C1 segment of cervical spinal cord (tissue), 14 donors: Measurements from ENCODE around the gene LRFN4.
"Not testable (repeated sequence)": the region's sequence is repeated elsewhere in the genome, so short reads cannot be mapped to it uniquely, and the experiment has no call there.

Source experiments
- DNase-seq, 14 donors: peaks; one replicate each; lab custom pipeline; 2025; lab: John Stamatoyannopoulos, UW

LRFN4 gene

DNA sequence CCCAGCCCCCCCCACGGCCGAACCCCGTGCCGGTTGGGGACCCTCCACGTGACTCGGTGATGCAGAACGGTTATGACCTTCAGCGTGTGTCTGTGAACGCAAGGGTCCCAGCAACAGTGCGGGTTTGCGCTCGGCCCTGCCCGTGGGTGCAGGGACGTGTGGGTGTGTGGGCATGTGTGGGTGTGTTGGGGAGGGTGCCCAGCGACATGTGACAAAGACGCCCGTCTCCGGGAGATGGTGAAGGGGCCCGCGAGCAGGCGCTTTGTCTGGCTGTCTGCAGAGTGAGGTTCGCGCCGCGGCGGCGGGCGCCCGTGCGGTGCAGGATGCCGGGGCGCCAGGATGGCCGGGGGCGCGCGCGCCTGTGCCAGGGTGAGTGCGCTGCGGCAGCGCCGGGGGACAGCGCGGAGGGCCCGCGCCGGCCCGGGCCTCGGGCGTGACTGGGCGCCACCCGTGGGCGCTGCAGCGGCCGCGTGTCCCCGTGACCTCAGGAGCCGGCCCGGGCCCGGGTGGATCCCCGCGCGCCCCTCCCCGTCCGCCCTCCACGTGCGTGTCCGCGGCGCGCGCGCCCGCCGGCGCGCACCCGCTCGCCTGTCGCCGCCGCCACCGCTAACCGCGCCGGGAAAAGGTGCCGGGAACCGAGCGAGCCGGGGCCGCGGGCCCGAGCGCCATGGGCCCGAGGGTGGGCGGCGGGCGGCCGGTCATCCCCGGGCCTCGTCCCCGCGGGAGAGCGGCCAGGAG is at the start of gene LRFN4:
LRFN4 (plus strand) TSS at position 569 of the 738 bp plus-strand sequence. CDS start 681 bp downstream, outside the sequence.
- DNase-seq = peak in 9 of 14 donors; percentile 50 to 94 (median 75)

DNA sequence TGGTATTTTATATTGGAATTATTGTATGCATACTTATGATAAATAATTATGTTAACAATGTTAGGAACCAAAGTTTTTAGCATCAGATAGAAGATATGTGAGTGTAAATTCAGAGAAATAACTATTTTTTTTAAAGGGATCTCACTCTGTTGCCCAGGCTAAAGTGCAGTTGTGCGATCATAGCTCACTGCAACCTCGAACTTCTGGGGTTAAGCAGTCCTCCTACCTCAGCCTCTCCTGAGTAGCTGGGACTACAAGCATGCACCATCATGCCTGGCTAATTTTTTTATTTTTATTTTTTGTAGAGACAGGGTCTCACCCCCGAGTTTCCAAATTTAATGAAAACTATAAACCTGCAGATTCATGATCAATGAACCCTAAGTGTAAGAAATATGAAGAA is 47.3 kb upstream of the LRFN4 start:
- no peak for DNase-seq

DNA sequence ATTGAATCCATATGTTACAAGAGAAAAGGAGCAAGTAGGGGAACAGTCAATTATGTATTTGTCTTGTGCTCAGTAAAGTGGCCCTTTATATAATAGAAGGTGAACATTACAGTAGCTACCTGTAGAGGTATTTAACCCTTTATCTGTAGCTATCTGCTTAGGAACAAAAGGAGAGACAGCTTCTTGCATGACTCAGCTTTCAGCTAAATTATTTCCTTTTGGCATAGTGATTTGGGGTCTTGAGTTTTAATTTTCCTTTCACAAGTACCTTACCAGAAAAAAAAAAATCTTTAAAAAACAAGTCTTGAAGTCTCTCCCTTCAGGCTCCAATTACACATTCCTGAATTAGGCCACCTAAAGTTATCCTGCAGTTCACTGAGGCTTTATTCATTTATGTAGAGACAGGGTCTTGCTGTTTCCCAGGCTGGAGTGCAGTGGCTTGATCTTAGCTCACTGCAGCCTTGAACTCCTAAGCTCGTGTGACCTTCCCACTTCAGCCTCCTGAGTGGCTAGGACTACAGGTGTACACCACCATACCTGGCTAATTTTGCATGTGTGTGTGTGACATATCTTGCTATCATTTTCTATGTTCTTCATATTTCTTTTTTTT is 46.2 kb upstream of the LRFN4 start:
- DNase-seq = no peak

DNA sequence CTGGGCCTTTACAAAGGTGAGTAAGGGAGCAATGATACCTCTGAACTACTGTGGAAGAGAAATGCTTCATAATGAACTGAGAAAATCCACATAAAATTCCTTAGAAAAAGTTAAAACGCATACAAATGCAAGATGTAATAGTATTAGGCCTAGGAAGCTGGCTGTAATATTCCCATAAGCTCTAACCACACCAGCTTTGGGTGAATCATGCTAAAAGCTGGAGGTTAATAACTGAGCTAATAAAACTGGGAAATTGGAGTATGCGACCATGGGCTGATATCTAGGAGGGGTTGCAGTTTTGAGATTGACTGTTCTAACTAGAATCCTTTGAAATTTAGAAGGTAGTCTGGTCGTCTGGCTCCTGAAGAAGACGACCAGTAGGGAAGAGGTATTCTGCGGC is 42.2 kb upstream of the LRFN4 start:
- no peak for DNase-seq

DNA sequence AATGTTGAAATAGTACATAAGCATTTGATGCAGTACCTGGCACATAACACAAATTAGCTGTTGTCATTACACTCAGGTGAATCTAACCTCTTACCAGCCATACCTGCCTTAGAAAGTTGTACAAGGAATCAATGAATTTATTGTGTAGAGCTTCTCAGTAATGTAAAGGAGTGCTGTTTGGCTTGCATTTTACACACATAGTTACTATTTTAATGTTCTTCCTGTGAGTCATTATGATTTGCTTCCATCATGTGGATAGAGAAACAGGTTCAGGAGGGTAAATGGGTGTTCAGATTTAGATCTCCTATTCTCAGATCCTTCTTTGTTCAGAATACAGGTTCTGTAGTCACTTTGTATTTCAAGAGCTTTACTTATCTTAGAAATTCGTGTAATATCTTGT is 41.2 kb upstream of the LRFN4 start:
- no peak for DNase-seq

DNA sequence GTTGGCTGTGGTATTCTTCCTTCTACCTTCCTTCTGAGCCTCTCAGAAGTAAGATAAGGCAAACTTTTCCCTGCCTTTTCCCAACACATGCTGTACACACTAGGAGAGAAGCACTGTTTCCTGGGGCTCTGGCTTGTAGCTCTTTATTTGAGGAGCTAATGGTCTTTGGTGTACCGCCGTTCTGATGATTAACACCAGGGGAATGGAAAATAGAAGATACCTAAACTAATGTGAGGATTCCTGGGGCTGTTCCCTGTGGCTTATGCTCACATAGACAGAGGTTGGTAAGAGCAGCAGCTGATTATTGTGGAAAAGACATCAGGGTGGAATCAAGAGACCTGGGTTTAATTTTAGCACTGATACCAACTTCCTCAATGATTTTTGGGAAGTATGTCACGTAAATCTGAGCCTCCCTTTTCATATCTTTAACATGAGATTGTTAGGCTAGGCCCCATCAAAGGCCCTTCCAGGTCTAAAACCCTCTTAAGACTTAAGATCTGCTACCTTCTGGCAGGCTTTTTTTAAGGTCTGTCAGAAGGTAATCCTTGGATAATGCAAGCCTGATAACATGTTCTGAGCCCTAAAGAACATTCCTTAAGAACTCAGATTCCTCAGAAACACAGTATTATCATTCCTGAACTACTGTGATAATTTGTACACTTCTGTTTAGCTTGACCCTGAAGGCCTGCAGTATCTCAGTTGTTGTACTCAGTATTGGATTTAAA is 38.5 kb upstream of the LRFN4 start:
- DNase-seq = no peak

DNA sequence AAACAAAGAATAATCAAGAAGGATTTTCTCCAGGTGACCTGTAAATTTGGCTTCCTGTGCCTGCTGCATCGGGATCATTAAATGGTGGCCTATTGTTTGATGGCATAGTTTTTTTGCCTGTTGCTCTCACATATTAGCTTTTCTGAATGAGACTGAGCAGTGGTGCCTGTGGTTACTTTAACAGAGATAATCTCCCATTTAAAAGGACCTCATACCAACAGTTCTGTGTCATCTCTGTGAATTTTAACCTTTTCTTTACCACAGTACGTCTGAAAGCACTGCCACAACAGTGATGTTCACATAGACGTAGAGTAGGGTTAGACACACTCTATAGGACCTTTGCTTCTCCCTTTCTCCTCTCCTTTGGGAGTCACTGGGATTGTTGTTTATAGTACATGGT is 36.5 kb upstream of the LRFN4 start:
- DNase-seq = no peak

DNA sequence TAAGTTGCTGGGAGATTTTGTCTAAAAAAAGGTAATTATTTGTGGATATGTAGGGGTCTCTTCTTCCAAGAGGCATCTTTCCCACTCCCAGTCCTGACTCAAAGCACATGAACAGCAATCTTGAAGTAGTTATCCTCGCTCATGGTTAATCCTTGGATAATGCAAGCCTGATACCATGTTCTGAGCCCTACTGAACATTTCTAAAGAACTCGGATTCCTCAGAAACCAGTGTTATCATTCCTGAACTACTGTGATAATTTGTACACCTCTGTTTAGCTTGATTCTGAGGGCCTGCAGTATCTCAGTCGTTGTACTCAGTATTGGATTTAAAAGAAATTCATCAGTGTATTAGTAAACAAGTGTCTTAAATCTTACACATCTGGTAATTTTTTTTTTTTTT is 36.0 kb upstream of the LRFN4 start:
- no peak for DNase-seq

DNA sequence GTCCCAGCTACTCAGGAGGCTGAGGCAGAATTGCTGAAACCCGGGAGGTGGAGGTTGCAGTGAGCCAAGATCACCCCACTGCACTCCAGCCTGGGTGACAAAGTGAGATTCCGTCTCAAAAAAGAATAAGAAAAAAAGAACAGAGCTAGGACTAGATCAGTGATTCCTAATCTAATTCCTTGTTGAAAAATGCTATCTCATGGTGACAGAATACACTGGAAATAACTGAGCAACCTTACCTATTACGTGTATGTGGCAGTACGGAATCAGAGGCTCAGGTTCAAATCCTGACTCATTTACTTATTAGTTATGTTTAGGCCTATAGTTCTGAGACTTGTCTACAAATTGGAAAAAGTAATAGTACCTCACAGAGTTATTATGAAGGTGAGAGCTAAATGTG is 33.2 kb upstream of the LRFN4 start:
- DNase-seq = no peak

DNA sequence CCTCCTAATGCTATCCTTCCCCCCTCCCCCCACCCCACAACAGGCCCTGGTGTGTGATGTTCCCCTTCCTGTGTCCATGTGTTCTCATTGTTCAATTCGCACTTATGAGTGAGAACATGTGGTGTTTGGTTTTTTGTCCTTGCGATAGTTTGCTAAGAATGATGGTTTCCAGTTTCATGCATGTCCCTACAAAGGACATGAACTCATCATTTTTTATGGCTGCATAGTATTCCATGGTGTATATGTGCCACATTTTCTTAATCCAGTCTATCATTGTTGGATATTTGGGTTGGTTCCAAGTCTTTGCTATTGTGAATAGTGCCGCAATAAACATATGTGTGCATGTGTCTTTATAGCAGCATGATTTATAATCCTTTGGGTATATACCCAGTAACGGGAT is 32.3 kb upstream of the LRFN4 start:
- not testable (repeated sequence) for DNase-seq

DNA sequence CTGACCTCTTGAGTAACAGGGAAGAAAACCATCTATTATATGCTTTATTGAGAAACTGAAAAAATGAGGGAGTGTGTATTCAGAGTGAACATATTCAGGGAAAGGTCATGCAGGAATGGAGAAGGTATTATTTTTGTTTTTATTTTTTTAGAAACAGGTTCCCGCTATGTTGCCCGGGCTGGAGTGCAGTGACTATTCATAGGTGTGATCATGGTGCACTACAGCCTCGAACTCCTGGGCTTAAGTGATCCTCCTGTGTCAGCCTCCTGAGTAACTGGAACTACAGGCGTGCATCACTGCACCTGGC is 22.4 kb upstream of the LRFN4 start:
- no peak for DNase-seq

DNA sequence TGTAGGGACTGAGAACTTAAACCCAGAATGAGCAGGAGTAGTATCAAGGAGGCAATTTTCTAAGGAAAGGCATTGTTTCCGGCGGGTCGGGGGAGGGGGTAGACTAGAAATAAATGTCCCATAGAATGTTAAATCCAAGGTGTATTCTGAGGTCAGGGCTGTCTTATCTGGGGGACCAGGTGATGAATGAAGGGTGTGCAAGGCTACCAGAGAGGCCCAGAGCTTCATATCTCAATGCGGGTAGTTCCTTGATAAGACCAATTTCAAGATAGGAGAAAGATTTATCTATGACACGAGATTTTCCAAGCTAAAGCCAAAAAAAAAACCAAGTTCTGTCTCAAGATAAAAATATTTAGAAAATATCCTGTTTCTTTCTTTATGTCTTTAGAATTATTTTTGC is 21.9 kb upstream of the LRFN4 start:
- DNase-seq = no peak

DNA sequence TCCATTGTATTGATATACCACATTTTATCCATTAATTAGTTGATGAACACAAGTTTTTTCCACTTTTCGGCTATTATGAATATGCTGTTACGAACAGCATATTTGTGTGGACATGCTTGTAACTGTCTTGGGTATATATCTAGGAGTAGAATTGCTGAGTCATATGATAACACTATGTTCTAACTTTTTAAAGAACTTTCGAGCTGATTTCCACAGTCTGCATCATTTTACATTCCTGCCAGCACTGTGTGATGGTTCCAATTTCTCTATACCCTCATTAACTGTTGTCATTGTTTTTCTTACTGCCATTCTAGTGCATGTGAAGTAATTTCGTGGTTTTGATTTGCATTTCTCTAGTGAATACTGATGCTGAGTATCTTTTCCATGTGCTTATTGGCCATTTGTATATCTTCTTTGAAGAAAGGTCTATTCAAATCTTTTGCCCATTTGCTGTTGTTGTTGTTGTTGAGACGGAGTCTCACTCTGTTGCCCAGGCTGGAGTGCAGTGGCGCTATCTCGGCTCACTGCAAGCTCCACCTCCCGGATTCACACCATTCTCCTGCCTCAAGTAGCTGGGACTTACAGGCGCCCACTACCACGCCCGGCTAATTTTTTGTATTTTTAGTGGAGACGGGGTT is 21.0 kb upstream of the LRFN4 start:
- no peak for DNase-seq

DNA sequence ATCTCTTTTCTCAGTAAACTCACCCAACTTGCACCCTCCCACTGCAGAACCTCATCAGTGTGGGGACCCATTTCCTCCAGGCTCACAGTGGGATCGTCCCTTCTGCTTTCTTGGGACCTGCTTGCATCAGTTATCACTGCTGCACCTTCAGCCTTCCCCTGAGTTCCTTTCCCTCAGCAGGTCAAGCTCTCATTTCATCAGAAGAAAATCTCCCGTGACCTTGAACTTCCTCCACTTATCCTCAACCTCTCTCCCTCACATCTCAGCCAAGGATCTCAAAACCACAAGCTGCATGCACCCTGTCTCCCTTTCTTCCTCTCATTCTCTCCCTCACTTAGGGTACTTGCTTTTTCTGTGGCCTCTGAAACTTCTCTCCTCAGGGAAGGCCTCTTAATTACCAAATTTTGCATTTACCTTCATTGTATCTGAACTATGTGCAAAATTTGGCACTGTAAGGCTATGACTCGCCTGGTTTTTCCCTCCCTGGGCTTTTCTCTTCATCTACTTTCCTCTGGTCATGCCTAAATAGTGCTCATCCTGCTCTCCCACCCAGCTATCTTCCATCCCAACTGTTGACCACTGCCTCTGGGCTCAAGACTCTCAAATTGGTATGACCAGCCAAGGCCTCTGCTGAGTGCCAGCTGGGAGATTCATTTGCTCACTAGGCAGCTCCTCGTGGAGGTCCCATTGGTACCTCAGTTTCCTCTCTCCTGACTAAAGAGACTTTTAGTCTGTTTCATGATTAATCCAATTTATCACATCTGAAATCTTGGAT is 16.4 kb upstream of the LRFN4 start:
- no peak for DNase-seq

DNA sequence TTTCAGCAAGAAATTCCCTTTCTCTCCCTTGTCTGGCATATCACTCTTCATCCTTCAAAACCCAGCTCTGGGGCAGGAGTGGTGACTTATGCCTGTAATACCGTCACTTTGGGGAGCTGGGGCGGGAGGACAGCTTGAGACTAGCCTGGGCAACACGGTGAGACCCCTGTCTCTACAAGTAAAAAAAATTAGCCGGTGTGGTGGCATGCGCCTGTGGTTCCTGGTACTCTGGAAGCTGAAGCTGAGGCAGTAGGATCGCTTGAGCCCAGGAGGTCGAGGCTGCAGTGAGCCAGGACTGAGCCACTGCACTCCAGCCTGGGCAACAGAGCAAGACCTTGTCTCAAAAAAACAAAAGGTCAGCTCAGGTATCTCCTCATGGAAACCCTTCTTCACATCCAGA is 15.0 kb upstream of the LRFN4 start:
- DNase-seq = no peak

DNA sequence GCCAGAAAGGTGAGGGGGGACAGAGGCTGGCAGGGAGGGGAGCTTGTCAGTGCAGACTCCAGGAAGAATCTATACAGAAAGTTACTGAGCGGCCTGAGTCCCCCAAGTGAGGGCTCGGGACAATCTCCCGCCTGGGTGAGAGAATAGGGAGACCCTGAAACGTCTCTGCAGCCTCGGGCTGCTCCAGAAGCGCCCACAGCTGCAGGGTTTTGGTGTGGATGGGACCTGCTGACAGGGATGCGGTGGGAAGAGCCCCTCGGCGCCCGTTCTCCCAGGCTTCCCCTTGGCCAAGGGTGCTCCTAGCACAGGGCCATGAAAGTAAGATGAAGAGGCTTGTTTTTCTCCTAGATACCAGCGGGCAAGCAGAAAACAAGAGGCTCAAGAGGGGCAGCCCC is 14.4 kb upstream of the LRFN4 start:
- DNase-seq = no peak

DNA sequence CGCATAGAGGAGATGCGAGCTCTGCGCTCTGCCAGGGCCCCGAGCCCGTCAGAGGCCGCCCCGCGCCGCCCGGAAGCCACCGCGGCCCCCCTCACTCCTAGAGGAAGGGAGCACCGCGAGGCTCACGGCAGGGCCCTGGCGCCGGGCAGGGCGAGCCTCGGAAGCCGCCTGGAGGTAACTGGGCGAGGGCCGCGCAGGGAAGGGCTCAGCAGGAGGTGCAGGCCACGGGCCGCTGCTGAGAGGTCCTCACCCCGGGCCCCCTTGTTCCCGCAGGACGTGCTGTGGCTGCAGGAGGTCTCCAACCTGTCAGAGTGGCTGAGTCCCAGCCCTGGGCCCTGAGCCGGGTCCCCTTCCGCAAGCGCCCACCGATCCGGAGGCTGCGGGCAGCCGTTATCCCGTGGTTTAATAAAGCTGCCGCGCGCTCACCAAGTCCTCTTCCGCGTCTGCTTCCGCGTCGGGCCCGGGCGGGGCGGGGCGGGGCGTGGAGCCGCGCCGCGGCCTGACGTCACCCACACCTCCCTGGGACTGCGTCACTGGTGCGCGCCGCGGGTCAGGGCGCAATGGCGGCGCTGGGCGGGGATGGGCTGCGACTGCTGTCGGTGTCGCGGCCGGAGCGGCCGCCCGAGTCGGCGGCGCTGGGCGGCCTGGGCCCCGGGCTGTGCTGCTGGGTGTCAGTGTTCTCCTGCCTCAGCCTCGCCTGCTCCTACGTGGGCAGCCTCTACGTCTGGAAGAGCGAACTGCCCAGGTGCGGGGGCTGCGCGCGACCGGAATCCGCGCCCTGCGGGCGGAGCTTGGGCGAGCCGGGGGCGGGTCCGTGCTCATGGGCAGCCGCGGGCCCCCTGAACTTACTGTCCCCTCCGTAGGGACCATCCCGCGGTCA is 13.7 kb upstream of the LRFN4 start, which contains the start of gene RCE1:
RCE1 (plus strand) TSS at position 546 of the 880 bp plus-strand sequence; CDS start at position 561, 15 bp downstream.
- peak; percentile 44 to 92 (median 84) for DNase-seq

DNA sequence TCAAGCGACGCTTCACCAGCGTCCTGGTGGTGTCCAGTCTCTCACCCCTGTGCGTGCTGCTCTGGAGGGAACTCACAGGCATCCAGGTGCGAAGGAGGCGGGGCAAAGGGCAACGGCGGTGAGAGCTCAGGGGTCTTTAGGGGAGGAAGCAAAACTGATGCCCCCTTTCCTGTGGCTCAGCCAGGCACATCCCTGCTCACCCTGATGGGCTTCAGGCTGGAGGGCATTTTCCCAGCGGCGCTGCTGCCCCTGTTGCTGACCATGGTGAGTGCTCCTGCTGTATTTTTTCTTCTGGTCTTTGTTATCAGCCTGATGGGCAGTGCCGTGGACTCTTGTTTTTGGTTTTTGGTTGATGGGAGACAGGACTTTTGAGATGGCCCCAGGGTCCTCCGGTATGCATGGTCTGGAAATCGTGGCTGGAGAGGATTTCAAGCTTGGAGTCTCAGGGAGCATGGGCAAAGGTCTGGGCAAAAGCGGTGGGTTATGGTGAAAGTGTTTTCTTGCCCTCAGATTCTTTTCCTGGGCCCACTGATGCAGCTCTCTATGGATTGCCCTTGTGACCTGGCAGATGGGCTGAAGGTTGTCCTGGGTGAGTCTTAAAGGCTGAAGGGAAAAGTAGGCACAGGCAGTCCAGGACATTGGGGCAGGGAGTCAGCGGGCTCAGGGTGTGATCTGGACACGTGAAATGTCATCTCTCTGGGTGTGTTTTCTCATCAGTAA is 12.9 kb upstream of the LRFN4 start:
- DNase-seq = peak in 1 of 14 donors; percentile 40

DNA sequence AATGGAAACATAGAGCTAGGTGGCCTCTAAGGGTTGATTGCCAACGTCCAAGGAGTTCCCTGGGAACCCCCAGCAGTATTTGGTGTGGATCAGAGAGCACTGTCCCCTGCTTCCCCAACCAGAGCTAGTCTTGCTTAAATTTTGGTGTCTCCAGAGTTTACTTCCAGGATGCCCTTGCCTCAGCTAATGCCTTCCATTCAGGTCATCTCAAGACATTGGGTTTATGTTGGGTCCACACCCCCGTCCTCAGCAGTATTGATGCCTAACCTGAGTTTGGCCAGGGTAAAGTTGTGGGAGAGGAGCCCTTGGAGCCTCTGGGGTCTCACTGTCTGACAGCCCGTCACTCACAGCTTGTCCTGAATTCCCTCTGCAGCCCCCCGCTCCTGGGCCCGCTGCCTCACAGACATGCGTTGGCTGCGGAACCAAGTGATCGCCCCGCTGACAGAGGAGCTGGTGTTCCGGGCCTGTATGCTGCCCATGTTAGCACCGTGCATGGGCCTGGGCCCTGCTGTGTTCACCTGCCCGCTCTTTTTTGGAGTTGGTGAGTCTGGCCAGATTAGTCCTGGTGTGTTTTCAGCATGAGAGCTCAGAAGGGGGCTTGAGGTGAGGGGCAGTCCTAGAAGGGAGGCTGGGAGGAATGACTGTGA is 12.2 kb upstream of the LRFN4 start:
- DNase-seq = no peak
